ENCODE measurements around the gene UTP18.

UTP18 gene

GRCh38 chr17:51346218-51346982 is 86.1 kb downstream of the UTP18 start:
- peaks cover 40% of the 10 kb centered on the region for H3K27me3 ChIP-seq (ENCODE audit: insufficient read depth, low read depth, severe bottlenecking)
- TF ChIP-seq CTCF (IDR thresholded peaks at IDR 0.05; ENCODE audit: low read depth, low read length): no peak
- no peaks in the 10 kb centered on the region for H3K9me3 ChIP-seq (ENCODE audit: severe bottlenecking)
- H3K4me3 ChIP-seq (ENCODE audit: low read depth, low read length): no peak overlapping the region
- no peak for DNase-seq
- H3K27ac ChIP-seq: no peak overlapping the region
- H3K36me3 ChIP-seq: no peaks in the 10 kb centered on the region

All from WERI-Rb-1 (cell line).